Large intestine (tissue), 3 donors: ENCODE measurements around the gene NFIB. TPM values are rescaled to one million over a fixed set of nuclear protein-coding genes. Genes with fewer than 3 reads are reported as not detected.

ENCODE experiments used
- DNase-seq, 2 donors: peaks; one replicate each; pipeline versions ENCODE4 v3.0.0 to v3.0.0-alpha.2; 2013
- H3K27ac ChIP-seq: one replicate; pipeline ENCODE4 v1.5.1; 2013; ENCODE audit warnings: low read length
- H3K27me3 ChIP-seq: 2 replicates; pipeline ENCODE4 v1.6.1; 2013; ENCODE audit warnings: low read length; ENCODE audit not compliant: control insufficient read depth, insufficient read depth
- H3K36me3 ChIP-seq: 2 replicates; pipeline ENCODE4 v1.6.1; 2013; ENCODE audit warnings: low read length; ENCODE audit not compliant: control insufficient read depth, insufficient read depth
- H3K4me1 ChIP-seq: one replicate; pipeline ENCODE4 v1.6.1; 2013; ENCODE audit warnings: low read length; ENCODE audit not compliant: control insufficient read depth, insufficient read depth
- H3K4me3 ChIP-seq: one replicate; pipeline ENCODE4 v1.5.1; 2013; ENCODE audit warnings: low read length
- H3K9me3 ChIP-seq: one replicate; pipeline ENCODE4 v1.6.1; 2013; ENCODE audit warnings: mild to moderate bottlenecking, low read depth, low read length, moderate library complexity; ENCODE audit not compliant: control insufficient read depth
- WGBS: methylation state at CpG from one replicate; pipeline ENCODE4 v1.1.5; 2013; ENCODE audit warnings: low lambda C conversion rate; ENCODE audit not compliant: insufficient coverage; 5-methylcytosine and 5-hydroxymethylcytosine counted together
- polyA plus RNA-seq: library from polyadenylated mRNA; unstranded; fragments of 120-200 nt; gene quantifications from one replicate; pipeline ENCODE4 v1.2.1, GENCODE V29; 2013

Gene NFIB
- polyA plus RNA-seq, 1 donor = 16.6 TPM

DNA sequence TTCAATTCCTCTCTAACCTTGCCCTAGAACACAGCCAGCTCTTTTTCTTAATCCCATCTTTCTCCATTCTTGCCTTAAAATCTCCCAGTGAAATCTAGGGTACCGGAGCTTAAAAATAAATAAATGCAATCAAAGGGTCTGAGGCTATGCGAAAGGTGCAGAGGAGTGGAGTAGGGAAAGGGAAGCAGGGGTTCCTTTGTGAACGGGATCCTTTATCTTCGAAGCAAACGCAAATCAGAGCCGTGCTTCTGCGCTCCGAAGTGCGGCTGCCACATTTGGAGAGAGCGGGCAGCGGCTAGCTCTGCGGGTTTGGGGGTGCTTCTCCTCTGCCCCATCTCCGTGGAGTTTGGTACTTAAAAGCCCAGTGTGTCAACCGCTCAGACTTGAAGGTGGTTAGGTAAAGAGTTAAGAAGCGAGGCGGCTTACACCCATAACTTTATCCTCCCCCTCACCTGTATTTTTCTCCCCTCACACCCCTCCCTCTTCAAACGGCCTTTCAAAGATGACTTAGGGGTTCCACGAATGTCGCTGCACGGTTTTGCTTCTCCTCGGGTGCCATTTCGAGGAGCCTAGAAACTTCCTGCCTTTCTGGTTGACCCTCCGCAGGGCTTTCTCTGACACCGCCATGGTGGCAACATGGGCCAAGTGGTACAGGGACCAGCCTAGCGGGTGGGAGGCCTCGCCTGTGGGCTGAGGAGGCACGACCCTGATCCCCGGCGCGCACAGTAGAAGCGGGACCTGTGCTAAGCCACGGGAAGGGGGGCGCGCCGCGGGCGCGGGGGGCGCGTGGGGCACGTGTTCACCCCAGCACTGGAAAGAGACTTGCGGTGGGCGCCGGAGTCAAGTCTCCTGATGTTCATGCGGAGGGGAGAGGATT, 31.7 kb upstream of the NFIB start:
- WGBS = 0% methylated on average over 1 of the region's 45 CpGs
- H3K27ac ChIP-seq = no peak overlapping the region
- H3K4me1 ChIP-seq = peaks cover 17% of the 10 kb centered on the region
- H3K9me3 ChIP-seq = peaks cover 5% of the 10 kb centered on the region
- DNase-seq = no peak
- no peaks in the 10 kb centered on the region for H3K36me3 ChIP-seq
- H3K27me3 ChIP-seq = peaks cover 100% of the 10 kb centered on the region
- no peak overlapping the region for H3K4me3 ChIP-seq

DNA sequence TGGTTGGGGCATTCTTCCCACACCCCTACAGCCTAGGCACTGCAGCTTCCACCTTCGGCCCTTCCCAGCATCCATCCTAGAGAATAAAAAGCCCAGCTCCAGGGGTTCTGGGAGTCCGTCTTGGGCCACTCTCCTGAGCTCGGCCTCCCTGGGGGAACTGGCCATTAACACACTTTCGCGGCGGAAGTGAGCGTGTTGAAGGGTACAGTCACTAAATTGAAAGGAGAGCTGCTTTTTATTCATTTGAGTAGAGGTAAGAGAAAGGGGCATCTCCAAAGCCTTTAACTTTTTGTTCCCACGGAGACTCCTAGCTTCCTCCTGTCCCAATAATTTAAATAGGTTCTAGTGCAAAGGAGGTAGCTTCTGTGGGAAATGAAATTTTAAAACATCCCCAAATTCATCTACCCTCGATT, 31.0 kb upstream of the NFIB start:
- Histone ChIP-seq H3K36me3 (no peaks in the 10 kb centered on the region), H3K27ac (no peak overlapping the region), H3K9me3 (peaks cover 4% of the 10 kb centered on the region), H3K4me1 (peaks cover 17% of the 10 kb centered on the region), H3K27me3 (peaks cover 100% of the 10 kb centered on the region), H3K4me3 (no peak overlapping the region)
- no peak for DNase-seq
- 17% methylated on average over 2 of the region's 9 CpGs for WGBS

- Histone ChIP-seq H3K4me3 (no peak overlapping the region), H3K27me3 (peaks cover 99% of the 10 kb centered on the region), H3K27ac (no peak overlapping the region), H3K36me3 (no peaks in the 10 kb centered on the region), H3K4me1 (peaks cover 14% of the 10 kb centered on the region), H3K9me3 (peaks cover 2% of the 10 kb centered on the region)
- DNase-seq = no peak
- no CpG with 5 or more reads among the region's 6 CpGs for WGBS
These were observed 30.1 kb upstream of the NFIB start for GRCh38 chr9:14344053-14344524.

GRCh38 chr9:14343261-14344031, 29.5 kb upstream of the NFIB start:
- WGBS = 27% methylated on average over 1 of the region's 5 CpGs
- Histone ChIP-seq H3K4me3 (no peak overlapping the region), H3K4me1 (peaks cover 7% of the 10 kb centered on the region)

GRCh38 chr9:14342736-14343135, 28.8 kb upstream of the NFIB start:
- no CpG with 5 or more reads among the region's 4 CpGs for WGBS
- H3K4me1 ChIP-seq = peaks cover 4% of the 10 kb centered on the region
- H3K27me3 ChIP-seq = peaks cover 89% of the 10 kb centered on the region
- H3K9me3 ChIP-seq = peaks cover 2% of the 10 kb centered on the region
- H3K4me3 ChIP-seq = no peak overlapping the region
- no peaks in the 10 kb centered on the region for H3K36me3 ChIP-seq
- no peak overlapping the region for H3K27ac ChIP-seq
- DNase-seq = no peak

More at GRCh38 chr9:14343261-14344031, 29.5 kb upstream of the NFIB start:
- DNase-seq = no peak
- Histone ChIP-seq H3K36me3 (no peaks in the 10 kb centered on the region), H3K9me3 (peaks cover 2% of the 10 kb centered on the region), H3K27me3 (peaks cover 96% of the 10 kb centered on the region), H3K27ac (no peak overlapping the region)

DNA sequence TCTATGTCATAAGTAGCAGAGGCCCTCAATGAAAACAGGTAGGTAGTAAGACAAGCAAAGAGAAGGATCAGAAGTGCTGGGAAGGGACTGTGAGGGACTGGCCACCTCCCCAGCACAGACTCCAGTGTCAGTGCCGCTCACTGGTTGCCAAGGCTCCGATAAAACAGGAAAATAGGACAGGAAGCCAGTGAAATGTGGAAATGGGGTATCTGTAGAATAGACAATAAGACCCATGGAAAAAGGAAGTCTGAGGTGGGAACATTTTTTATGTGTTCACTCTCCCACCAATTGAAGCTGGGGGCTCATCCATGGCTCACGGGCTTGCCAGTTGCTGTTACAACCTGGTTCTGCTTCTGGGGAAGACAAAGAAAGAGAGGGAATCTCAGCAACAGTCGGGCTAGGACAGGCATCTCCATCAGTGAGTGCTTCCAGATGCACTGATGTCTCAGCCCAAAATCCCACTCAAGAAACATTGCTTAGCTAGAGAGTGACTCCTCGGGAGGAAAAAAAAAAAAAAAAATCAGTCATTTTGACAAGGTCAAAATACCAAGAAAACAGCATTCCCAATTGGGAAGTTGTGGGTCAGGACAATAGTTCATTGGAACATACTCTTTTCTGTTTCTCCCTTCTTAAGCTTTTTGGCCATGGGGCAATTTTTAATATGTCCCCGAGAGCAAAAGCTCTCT, 27.6 kb upstream of the NFIB start:
- no peaks in the 10 kb centered on the region for H3K36me3 ChIP-seq
- no peak overlapping the region for H3K27ac ChIP-seq
- H3K4me1 ChIP-seq = peaks cover 2% of the 10 kb centered on the region
- H3K9me3 ChIP-seq = peaks cover 2% of the 10 kb centered on the region
- no peak for DNase-seq
- WGBS = no CpG with 5 or more reads among the region's 6 CpGs
- H3K4me3 ChIP-seq = no peak overlapping the region
- peaks cover 79% of the 10 kb centered on the region for H3K27me3 ChIP-seq

DNA sequence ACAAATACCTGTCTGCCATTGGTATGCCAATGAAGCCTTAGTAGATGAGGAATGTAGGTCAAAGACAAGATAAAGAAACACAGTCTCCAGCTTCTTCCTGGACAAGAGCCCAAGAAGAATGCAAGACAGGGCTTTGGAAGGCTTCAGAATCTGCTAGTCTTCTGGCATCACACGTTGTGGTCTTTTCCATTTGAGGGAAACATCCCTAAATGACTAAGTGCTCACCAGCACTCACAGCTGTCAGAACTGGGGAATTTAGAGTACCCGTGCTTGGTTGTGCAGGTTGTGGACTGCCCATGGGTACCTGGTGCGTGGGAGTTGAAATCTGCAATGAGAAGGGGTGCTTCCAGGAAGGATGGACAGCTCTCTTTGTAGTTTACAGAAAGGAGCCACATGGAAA, 27.1 kb upstream of the NFIB start:
- H3K9me3 ChIP-seq = peaks cover 2% of the 10 kb centered on the region
- WGBS = no CpG with 5 or more reads among the region's 3 CpGs
- peaks cover 73% of the 10 kb centered on the region for H3K27me3 ChIP-seq
- no peaks in the 10 kb centered on the region for H3K36me3 ChIP-seq
- H3K4me1 ChIP-seq = no peaks in the 10 kb centered on the region
- no peak overlapping the region for H3K4me3 ChIP-seq
- no peak for DNase-seq
- no peak overlapping the region for H3K27ac ChIP-seq

- Histone ChIP-seq H3K4me3 (no peak overlapping the region), H3K27ac (no peak overlapping the region), H3K9me3 (no peaks in the 10 kb centered on the region), H3K27me3 (peaks cover 67% of the 10 kb centered on the region), H3K4me1 (no peaks in the 10 kb centered on the region), H3K36me3 (no peaks in the 10 kb centered on the region)
- WGBS = 80% methylated on average over 1 of the region's 8 CpGs
- no peak for DNase-seq
These were observed 26.4 kb upstream of the NFIB start for GRCh38 chr9:14340219-14340873.

DNA sequence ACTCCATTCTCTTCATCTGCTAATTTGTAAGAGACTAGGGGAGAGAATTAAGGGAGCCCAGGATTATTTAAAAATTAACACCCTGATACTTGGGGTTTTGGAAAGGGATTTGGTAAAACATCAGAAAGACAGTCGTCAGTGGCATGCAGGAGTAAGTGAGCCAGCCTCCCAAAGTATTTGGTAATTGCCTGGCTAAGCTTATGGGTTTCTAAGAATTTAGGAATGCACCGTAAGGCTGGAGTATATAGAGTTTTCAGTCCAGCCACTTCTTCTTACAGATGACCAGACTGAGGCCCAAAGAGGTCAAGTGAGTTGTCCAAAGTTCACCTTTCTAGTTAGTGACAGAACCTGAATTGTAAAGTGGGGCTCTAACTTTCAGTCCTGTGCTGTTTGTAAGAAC, 25.8 kb upstream of the NFIB start:
- WGBS = no CpG with 5 or more reads among the region's 2 CpGs
- Histone ChIP-seq H3K4me1 (no peaks in the 10 kb centered on the region), H3K27me3 (peaks cover 61% of the 10 kb centered on the region), H3K36me3 (no peaks in the 10 kb centered on the region), H3K9me3 (no peaks in the 10 kb centered on the region), H3K27ac (no peak overlapping the region), H3K4me3 (no peak overlapping the region)
- no peak for DNase-seq

DNA sequence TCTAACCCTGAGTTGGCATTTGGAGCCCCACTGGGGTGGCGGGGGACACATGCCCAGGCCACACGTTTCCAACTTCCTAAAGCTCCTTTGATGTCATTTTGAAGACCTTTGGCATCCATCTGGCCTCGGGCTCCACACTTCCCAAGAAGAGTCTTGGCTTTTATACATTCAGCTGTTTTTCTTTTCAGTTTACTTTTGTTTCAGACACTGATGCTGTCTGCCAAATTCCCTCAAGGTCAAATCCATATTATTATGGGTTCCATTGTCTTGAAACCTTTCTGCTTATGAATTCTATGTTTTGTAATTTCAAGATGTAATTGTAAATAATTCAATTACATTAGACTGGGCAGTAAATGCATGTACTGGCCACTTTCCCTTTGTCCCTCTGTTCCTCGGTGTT, 23.7 kb upstream of the NFIB start:
- Histone ChIP-seq H3K27ac (no peak overlapping the region), H3K27me3 (peaks cover 39% of the 10 kb centered on the region), H3K4me3 (no peak overlapping the region), H3K36me3 (no peaks in the 10 kb centered on the region), H3K4me1 (no peaks in the 10 kb centered on the region), H3K9me3 (no peaks in the 10 kb centered on the region)
- no CpG with 5 or more reads among the region's 4 CpGs for WGBS
- DNase-seq = no peak
